Measurements from ENCODE around the gene ANKRD13A.

DNA sequence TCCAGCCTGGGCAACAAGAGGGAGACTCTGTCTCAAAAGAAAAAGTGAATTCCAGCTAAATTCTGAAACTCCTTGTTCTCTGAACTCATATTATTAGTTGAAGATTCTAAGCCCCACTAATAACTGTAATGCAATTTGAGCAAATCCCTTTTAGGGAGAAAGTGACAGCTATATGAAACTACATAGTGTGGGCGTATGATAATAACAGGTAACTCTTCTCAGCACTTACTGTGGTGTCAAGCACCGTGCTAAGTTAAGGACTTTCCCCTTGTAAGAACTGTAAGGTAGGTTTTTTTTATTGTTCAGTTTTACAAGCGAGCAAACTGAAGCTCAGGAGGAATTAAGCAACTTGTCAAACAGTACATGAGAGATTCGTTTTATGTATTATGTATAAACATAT, 5.4 kb downstream of the ANKRD13A start:
- TF ChIP-seq, protein P1, sequence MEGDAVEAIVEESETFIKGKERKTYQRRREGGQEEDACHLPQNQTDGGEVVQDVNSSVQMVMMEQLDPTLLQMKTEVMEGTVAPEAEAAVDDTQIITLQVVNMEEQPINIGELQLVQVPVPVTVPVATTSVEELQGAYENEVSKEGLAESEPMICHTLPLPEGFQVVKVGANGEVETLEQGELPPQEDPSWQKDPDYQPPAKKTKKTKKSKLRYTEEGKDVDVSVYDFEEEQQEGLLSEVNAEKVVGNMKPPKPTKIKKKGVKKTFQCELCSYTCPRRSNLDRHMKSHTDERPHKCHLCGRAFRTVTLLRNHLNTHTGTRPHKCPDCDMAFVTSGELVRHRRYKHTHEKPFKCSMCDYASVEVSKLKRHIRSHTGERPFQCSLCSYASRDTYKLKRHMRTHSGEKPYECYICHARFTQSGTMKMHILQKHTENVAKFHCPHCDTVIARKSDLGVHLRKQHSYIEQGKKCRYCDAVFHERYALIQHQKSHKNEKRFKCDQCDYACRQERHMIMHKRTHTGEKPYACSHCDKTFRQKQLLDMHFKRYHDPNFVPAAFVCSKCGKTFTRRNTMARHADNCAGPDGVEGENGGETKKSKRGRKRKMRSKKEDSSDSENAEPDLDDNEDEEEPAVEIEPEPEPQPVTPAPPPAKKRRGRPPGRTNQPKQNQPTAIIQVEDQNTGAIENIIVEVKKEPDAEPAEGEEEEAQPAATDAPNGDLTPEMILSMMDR (IDR thresholded peaks at IDR 0.05): no peak
- TF ChIP-seq POLR2A (IDR thresholded peaks at IDR 0.05; ENCODE audit: low read depth) (no peak), POLR2AphosphoS5 (IDR thresholded peaks at IDR 0.05) (no peak), EP300 (IDR thresholded peaks at IDR 0.05) (no peak)
